Measurements from ENCODE around the gene EXOC4. TPM values are rescaled to one million over a fixed set of nuclear protein-coding genes. Genes with fewer than 3 reads are reported as not detected.
"Not testable (repeated sequence)": the region's sequence is repeated elsewhere in the genome, so short reads cannot be mapped to it uniquely, and the experiment has no call there.

Gene EXOC4
- total and polyA plus RNA-seq, 2 donors (not counting 1 experiment from before 2014, with no cell fraction given): 79.6 to 158 TPM

DNA sequence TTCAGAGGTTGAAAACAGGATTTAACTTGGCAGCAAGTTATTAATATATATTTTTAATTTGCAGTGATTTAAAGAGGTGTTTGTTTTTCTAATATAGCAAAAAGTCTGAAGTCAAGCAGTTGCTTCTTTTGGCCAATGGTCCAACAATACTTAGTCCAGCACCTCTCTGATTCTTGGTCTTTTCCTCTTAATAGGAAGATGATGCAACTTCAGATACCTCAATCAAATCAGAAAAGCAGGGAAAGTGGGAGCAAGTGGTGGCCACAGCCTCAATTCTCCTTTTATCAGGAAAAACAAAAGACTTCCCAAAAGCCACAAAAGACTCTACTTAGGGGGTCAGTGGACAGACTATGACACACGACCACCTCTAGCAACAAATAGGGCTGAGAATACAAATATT is 740.7 kb downstream of the EXOC4 start:
- H3K4me3 ChIP-seq (replicated peaks in 1 of 4; ENCODE audit: control extremely low read depth in 1 of 4, insufficient read depth in 1 of 4, low read depth in 3 of 4, low read length in 4 of 4): no peak overlapping the region
- no peaks in the 10 kb centered on the region for H3K36me3 ChIP-seq (ENCODE audit: control insufficient read depth, insufficient read depth, low read length)
- no peak overlapping the region for H3K9ac ChIP-seq (ENCODE audit: insufficient read depth, low read length)
- no peak overlapping the region for H2AFZ ChIP-seq (ENCODE audit: low read length)
- H3K27ac ChIP-seq (ENCODE audit: insufficient read depth, low read length): no peak overlapping the region
- TF ChIP-seq CTCF (conservative IDR thresholded peaks at IDR 0.05 in 1 of 2, IDR thresholded peaks at IDR 0.05 in 1 of 2; ENCODE audit: low read depth in 1 of 2, low read length in 2 of 2) (no peak), EZH2 (IDR thresholded peaks at IDR 0.05; ENCODE audit: low read length, missing control alignments) (no peak)
- H3K4me2 ChIP-seq (ENCODE audit: extremely low read depth, insufficient read depth, low read length): no peak overlapping the region
- no peak for DNase-seq (ENCODE audit: low read depth in 2 of 2)
- H3K9me3 ChIP-seq (ENCODE audit: control insufficient read depth, insufficient read depth, low read depth, low read length): no peaks in the 10 kb centered on the region
- no peaks in the 10 kb centered on the region for H4K20me1 ChIP-seq (ENCODE audit: control insufficient read depth, extremely low read depth, insufficient read depth, low read length)
- no peaks in the 10 kb centered on the region for H3K4me1 ChIP-seq (ENCODE audit: control insufficient read depth, extremely low read depth, insufficient read depth, low read length)
- no peaks in the 10 kb centered on the region for H3K27me3 ChIP-seq (ENCODE audit: control insufficient read depth, insufficient read depth, low read length)
- no peaks in the 10 kb centered on the region for H3K79me2 ChIP-seq (ENCODE audit: control insufficient read depth, insufficient read depth, low read length)

DNA sequence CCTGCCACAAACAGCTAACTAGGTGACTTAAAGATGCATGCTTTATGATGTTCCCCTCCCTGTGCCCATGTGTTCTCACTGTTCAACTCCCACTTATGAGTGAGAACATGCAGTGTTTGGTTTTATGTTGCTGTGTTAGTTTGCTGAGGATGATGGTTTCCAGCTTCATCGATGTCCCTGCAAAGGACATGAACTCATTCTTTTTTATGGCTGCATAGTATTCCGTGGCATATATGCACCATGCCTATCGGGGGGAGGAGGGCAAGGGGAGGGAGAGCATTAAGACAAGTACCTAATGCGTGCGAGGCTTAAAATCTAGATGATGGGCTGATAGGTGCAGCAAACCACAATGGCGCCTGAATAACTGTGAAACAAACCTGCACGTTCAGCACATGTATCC is 741.2 kb downstream of the EXOC4 start:
- H3K36me3 ChIP-seq (ENCODE audit: control insufficient read depth, insufficient read depth, low read length); H3K27ac ChIP-seq (ENCODE audit: insufficient read depth, low read length); H3K4me3 ChIP-seq (replicated peaks in 1 of 4; ENCODE audit: control extremely low read depth in 1 of 4, insufficient read depth in 1 of 4, low read depth in 3 of 4, low read length in 4 of 4); H3K79me2 ChIP-seq (ENCODE audit: control insufficient read depth, insufficient read depth, low read length); H3K4me1 ChIP-seq (ENCODE audit: control insufficient read depth, extremely low read depth, insufficient read depth, low read length); H3K9me3 ChIP-seq (ENCODE audit: control insufficient read depth, insufficient read depth, low read depth, low read length); H3K9ac ChIP-seq (ENCODE audit: insufficient read depth, low read length); DNase-seq (ENCODE audit: low read depth in 2 of 2); H3K4me2 ChIP-seq (ENCODE audit: extremely low read depth, insufficient read depth, low read length); H3K27me3 ChIP-seq (ENCODE audit: control insufficient read depth, insufficient read depth, low read length); H2AFZ ChIP-seq (ENCODE audit: low read length); H4K20me1 ChIP-seq (ENCODE audit: control insufficient read depth, extremely low read depth, insufficient read depth, low read length): not testable (repeated sequence)

- TF ChIP-seq EZH2 (IDR thresholded peaks at IDR 0.05; ENCODE audit: low read length, missing control alignments): no peak
- Histone ChIP-seq H3K79me2 (ENCODE audit: control insufficient read depth, insufficient read depth, low read length) (no peaks in the 10 kb centered on the region), H3K9me3 (ENCODE audit: control insufficient read depth, insufficient read depth, low read depth, low read length) (no peaks in the 10 kb centered on the region), H3K4me3 (replicated peaks in 1 of 4; ENCODE audit: control extremely low read depth in 1 of 4, insufficient read depth in 1 of 4, low read depth in 3 of 4, low read length in 4 of 4) (no peak overlapping the region), H3K4me1 (ENCODE audit: control insufficient read depth, extremely low read depth, insufficient read depth, low read length) (no peaks in the 10 kb centered on the region), H4K20me1 (ENCODE audit: control insufficient read depth, extremely low read depth, insufficient read depth, low read length) (no peaks in the 10 kb centered on the region), H3K27me3 (ENCODE audit: control insufficient read depth, insufficient read depth, low read length) (no peaks in the 10 kb centered on the region), H3K27ac (ENCODE audit: insufficient read depth, low read length) (no peak overlapping the region), H3K36me3 (ENCODE audit: control insufficient read depth, insufficient read depth, low read length) (no peaks in the 10 kb centered on the region), H3K9ac (ENCODE audit: insufficient read depth, low read length) (no peak overlapping the region), H3K4me2 (ENCODE audit: extremely low read depth, insufficient read depth, low read length) (no peak overlapping the region), H2AFZ (ENCODE audit: low read length) (no peak overlapping the region)
- DNase-seq (ENCODE audit: low read depth in 2 of 2): no peak
Observed at GRCh38 chr7:133997463-133997862, 744.6 kb downstream of the EXOC4 start.

- no peak for DNase-seq (ENCODE audit: low read depth in 2 of 2)
Observed at GRCh38 chr7:133999178-133999577, 746.3 kb downstream of the EXOC4 start.

More at GRCh38 chr7:133999178-133999577, 746.3 kb downstream of the EXOC4 start:
- no peak overlapping the region for H3K4me3 ChIP-seq (replicated peaks in 1 of 4; ENCODE audit: control extremely low read depth in 1 of 4, insufficient read depth in 1 of 4, low read depth in 3 of 4, low read length in 4 of 4)
- no peaks in the 10 kb centered on the region for H3K27me3 ChIP-seq (ENCODE audit: control insufficient read depth, insufficient read depth, low read length)
- no peak overlapping the region for H3K4me2 ChIP-seq (ENCODE audit: extremely low read depth, insufficient read depth, low read length)
- no peak overlapping the region for H3K9ac ChIP-seq (ENCODE audit: insufficient read depth, low read length)
- H3K4me1 ChIP-seq (ENCODE audit: control insufficient read depth, extremely low read depth, insufficient read depth, low read length): no peaks in the 10 kb centered on the region
- no peaks in the 10 kb centered on the region for H3K36me3 ChIP-seq (ENCODE audit: control insufficient read depth, insufficient read depth, low read length)
- H3K79me2 ChIP-seq (ENCODE audit: control insufficient read depth, insufficient read depth, low read length): no peaks in the 10 kb centered on the region
- H3K27ac ChIP-seq (ENCODE audit: insufficient read depth, low read length): no peak overlapping the region
- TF ChIP-seq CTCF (conservative IDR thresholded peaks at IDR 0.05 in 1 of 2, IDR thresholded peaks at IDR 0.05 in 1 of 2; ENCODE audit: low read depth in 1 of 2, low read length in 2 of 2) (no peak), EZH2 (IDR thresholded peaks at IDR 0.05; ENCODE audit: low read length, missing control alignments) (no peak)
- H2AFZ ChIP-seq (ENCODE audit: low read length): no peak overlapping the region
- no peaks in the 10 kb centered on the region for H4K20me1 ChIP-seq (ENCODE audit: control insufficient read depth, extremely low read depth, insufficient read depth, low read length)
- H3K9me3 ChIP-seq (ENCODE audit: control insufficient read depth, insufficient read depth, low read depth, low read length): no peaks in the 10 kb centered on the region

Data from fibroblast of lung (primary cell).